ENCODE data around the gene ADCY3.
A peak's percentile ranks its signal among the peaks of the same experiment; 100 is the strongest.

The ADCY3 gene

GRCh38 chr2:24827321-24828237 lies 92.5 kb downstream of the ADCY3 start:
- peak; percentile 76 for DNase-seq

- no peak for DNase-seq
These were observed 93.3 kb downstream of the ADCY3 start for GRCh38 chr2:24826773-24827145.

- DNase-seq, result peak; percentile 50
These were observed 93.9 kb downstream of the ADCY3 start for GRCh38 chr2:24825883-24826772.

GRCh38 chr2:24824966-24825882 lies 94.8 kb downstream of the ADCY3 start:
- peak; percentile 72 for DNase-seq

- DNase-seq, result peak; percentile 49
These were observed 95.9 kb downstream of the ADCY3 start for GRCh38 chr2:24824071-24824588.

- DNase-seq, result peak; percentile 49
These were observed 97.9 kb downstream of the ADCY3 start for GRCh38 chr2:24822049-24822706.

- DNase-seq, result peak; percentile 50
These were observed 98.6 kb downstream of the ADCY3 start for GRCh38 chr2:24821433-24821891.

- DNase-seq, result peak; percentile 45
These were observed 99.2 kb downstream of the ADCY3 start for GRCh38 chr2:24820598-24821432.

GRCh38 chr2:24820175-24820513 lies 99.9 kb downstream of the ADCY3 start:
- DNase-seq, result peak; percentile 47

- DNase-seq, result peak; percentile 49
These were observed 100.4 kb downstream of the ADCY3 start for GRCh38 chr2:24819442-24820174.

GRCh38 chr2:24818721-24819167 lies 101.3 kb downstream of the ADCY3 start:
- DNase-seq, result peak; percentile 44

GRCh38 chr2:24816884-24817283 lies 103.2 kb downstream of the ADCY3 start:
- DNase-seq, result peak; percentile 23

GRCh38 chr2:24816404-24816803 lies 103.6 kb downstream of the ADCY3 start:
- peak; percentile 28 for DNase-seq

- DNase-seq, result peak; percentile 22
These were observed 104.9 kb downstream of the ADCY3 start for GRCh38 chr2:24815171-24815570.

- DNase-seq, result peak; percentile 26
These were observed 105.5 kb downstream of the ADCY3 start for GRCh38 chr2:24814516-24814915.

- DNase-seq, result no peak
These were observed 106.3 kb downstream of the ADCY3 start for GRCh38 chr2:24813691-24814137.

- no peak for DNase-seq
These were observed 110.6 kb downstream of the ADCY3 start for GRCh38 chr2:24809316-24810007.

- no peak for DNase-seq
These were observed 113.4 kb downstream of the ADCY3 start for GRCh38 chr2:24806661-24807036.

All from activated CD8-positive, alpha-beta memory T cell treated with anti-CD3 and anti-CD28 coated beads, Interleukin-2, amount 50 U/mL, for 48 hours (primary cell).